Mesothelial cell of epicardium (in vitro differentiated cells): ENCODE data around the gene EXOSC2. TPM values are rescaled to one million over a fixed set of nuclear protein-coding genes. Genes with fewer than 3 reads are reported as not detected.

Experiments
- DNase-seq, 2 experiments: peaks; one replicate each; pipeline ENCODE4 v3.0.0; 2021; ENCODE audit warnings: low spot score in 2 of 2; ENCODE audit not compliant: unreplicated experiment in 2 of 2
- H3K27ac Mint-ChIP-seq: 2 replicates; pipeline ENCODE4 v1.8.0; 2021; ENCODE audit warnings: mixed read lengths
- H3K27me3 Mint-ChIP-seq: 2 replicates; pipeline ENCODE4 v1.8.0; 2021; ENCODE audit warnings: low read depth, mixed read lengths
- H3K36me3 Mint-ChIP-seq: 2 replicates; pipeline ENCODE4 v1.8.0; 2021; ENCODE audit warnings: mixed read lengths
- H3K4me1 Mint-ChIP-seq: 2 replicates; pipeline ENCODE4 v1.8.0; 2021; ENCODE audit warnings: mixed read lengths
- H3K4me3 Mint-ChIP-seq: 2 replicates; pipeline ENCODE4 v1.8.0; 2021; ENCODE audit warnings: mild to moderate bottlenecking, moderate library complexity, mixed read lengths
- H3K9me3 Mint-ChIP-seq: 2 replicates; pipeline ENCODE4 v1.8.0; 2021; ENCODE audit warnings: mixed read lengths
- CTCF ChIP-seq: fragments of 200-600 bp; sonication (generic); IDR thresholded peaks from one replicate; pipeline ENCODE4 v1.5.0; 2021; ENCODE audit warnings: antibody characterized with exemption; ENCODE audit not compliant: unreplicated experiment
- total RNA-seq: library from RNA; stranded (reverse); gene quantifications from 3 replicates; pipeline ENCODE4 v1.2.1, GENCODE V29; 2021

Gene EXOSC2
- total RNA-seq, 1 donor from 2014 or later: 52.8 TPM

DNA sequence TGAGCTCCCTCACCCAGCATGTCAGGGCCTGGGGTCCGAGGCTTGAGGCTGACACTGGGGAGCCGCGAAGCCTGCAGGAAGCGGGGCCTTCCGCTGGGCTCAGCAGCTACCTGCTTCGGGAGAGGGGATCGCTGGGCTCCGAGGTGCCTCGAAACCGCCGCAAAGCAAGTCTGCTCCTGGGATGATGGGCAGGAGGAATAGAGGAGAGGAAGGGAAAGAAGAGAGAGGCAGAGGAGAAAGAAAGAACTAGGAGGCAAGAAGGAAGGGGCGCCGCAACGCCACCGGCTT, 30.7 kb upstream of the EXOSC2 start:
- Mint-ChIP-seq H3K36me3 (peaks cover 3% of the 10 kb centered on the region), H3K27me3 (peaks cover 97% of the 10 kb centered on the region), H3K27ac (no peak overlapping the region), H3K9me3 (no peaks in the 10 kb centered on the region), H3K4me3 (peak overlapping the region; percentile 37), H3K4me1 (peaks cover 23% of the 10 kb centered on the region)
- TF ChIP-seq CTCF: no peak
- no peak for DNase-seq

DNA sequence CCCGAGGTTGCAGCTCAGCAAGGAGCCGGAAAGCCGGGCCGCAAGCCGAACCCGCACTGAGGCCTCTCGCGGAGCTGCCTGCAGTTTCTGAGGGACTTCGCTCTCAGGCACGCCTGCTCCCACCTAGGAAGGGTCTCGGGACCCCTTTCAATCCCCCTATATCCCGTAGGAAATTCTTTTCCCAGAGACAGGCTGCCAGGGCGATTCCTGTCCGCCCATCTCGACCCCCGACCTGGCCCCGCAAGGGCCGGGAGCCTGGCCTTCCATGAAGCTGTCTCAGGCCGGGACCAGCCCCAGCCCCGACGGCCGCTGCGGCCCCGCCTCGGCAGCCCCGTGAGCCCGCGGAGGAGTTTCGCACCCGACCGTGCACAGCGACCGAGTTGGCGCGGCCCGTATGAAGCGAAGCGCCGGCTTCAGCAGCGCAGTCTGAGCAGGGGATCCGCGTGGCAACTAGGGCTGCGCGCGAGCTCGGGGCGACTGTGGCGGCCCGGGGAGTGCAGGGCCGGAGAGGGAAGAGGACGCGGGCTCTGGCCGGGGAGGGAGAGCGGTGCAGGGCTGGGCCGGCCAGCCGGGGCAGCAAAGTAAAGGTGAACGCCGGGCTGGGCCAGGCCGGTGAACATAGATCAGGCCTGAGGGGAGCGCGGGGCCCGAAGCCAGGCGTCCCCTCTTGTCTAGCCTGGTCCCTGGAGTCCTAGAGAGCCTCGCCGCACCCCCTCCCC, 30.2 kb upstream of the EXOSC2 start:
- Mint-ChIP-seq H3K4me1 (peaks cover 23% of the 10 kb centered on the region), H3K9me3 (no peaks in the 10 kb centered on the region), H3K36me3 (peaks cover 2% of the 10 kb centered on the region), H3K4me3 (no peak overlapping the region), H3K27me3 (peaks cover 97% of the 10 kb centered on the region), H3K27ac (no peak overlapping the region)
- DNase-seq: no peak
- TF ChIP-seq CTCF: no peak

DNA sequence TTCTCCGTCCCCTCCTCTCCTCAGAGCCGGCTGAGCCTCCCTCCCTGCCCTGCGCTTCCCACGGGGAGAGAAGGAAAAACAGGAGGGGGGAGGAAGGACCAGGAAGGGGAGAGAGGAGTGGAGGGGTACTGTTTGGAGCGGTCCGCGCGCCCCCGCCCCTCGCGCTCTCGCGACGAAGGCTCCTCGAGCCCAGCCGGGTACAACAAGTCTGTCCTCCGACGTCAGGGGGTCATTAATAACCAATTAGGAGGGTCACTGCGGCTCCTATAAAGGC, 29.7 kb upstream of the EXOSC2 start:
- TF ChIP-seq CTCF: no peak
- no peaks in the 10 kb centered on the region for H3K9me3 Mint-ChIP-seq
- H3K4me1 Mint-ChIP-seq: peaks cover 23% of the 10 kb centered on the region
- no peak overlapping the region for H3K27ac Mint-ChIP-seq
- DNase-seq: no peak
- H3K36me3 Mint-ChIP-seq: no peaks in the 10 kb centered on the region
- H3K4me3 Mint-ChIP-seq: peak overlapping the region; percentile 26
- peaks cover 97% of the 10 kb centered on the region for H3K27me3 Mint-ChIP-seq

DNA sequence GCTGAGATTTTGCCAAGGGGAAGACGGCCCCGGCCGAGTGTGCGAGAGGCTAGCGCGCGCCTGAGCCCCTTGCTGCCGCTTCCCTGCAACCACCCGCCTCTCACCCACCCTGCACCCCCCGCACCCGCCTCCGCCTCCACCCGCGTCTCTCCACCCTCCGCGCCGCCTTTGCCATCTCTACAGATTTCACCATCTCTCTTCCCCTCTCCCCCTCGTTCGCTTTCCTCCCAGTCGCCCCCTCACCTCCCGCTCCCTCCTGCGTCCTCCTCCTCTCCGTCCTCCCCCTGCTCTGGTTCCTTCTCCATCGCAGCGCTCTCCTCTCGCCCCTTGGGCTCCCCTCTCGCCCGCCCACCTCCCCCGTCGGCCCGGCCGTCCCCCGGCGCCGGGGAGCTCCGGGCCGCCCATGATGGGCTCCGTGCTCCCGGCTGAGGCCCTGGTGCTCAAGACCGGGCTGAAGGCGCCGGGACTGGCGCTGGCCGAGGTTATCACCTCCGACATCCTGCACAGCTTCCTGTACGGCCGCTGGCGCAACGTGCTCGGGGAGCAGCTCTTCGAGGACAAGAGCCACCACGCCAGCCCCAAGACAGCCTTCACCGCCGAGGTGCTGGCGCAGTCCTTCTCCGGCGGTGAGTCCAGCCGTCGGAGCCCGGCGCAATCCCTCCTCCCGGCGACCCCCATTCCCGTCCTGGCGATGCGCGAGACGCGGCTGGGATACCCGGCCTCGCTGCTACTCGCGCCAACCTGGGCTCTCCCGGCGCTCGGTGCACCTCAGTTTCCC, 29.1 kb upstream of the EXOSC2 start, which contains the start of gene PRDM12:
PRDM12 (plus strand) TSS at position 344 of the 778 bp plus-strand sequence; CDS start at position 404, 60 bp downstream.
- Mint-ChIP-seq H3K4me1 (peaks cover 23% of the 10 kb centered on the region), H3K9me3 (no peaks in the 10 kb centered on the region), H3K27me3 (peaks cover 95% of the 10 kb centered on the region), H3K36me3 (no peaks in the 10 kb centered on the region), H3K27ac (no peak within 1 kb of the TSS), H3K4me3 (peak within 1 kb of the TSS; percentile 26)
- no peak for TF ChIP-seq CTCF
- DNase-seq: no peak

DNA sequence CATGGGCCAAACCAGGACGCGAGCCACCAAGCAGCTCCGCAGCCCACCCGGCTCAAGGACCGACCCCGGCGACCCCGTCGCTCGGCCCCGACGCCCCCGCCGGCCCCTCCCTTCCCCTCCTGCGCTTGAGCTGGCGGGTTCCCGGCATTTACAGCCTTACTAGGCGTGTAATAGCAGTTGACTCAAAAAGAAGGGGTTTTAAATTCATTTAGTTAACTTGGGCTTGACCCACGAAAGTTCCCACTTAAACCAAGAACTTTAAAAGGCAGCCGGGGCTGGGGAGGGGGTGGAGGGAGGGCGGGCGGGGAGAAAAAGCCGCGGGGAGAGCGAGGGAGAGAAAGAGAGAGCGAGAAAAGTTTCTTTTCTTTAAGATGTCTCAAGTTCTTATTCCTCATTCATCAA, 28.6 kb upstream of the EXOSC2 start:
- no peak for DNase-seq
- no peaks in the 10 kb centered on the region for H3K9me3 Mint-ChIP-seq
- H3K4me1 Mint-ChIP-seq: peaks cover 21% of the 10 kb centered on the region
- no peak overlapping the region for H3K27ac Mint-ChIP-seq
- H3K36me3 Mint-ChIP-seq: no peaks in the 10 kb centered on the region
- H3K27me3 Mint-ChIP-seq: peaks cover 96% of the 10 kb centered on the region
- no peak overlapping the region for H3K4me3 Mint-ChIP-seq
- TF ChIP-seq CTCF: no peak
